ENCODE measurements around the gene LYRM4.

DNA sequence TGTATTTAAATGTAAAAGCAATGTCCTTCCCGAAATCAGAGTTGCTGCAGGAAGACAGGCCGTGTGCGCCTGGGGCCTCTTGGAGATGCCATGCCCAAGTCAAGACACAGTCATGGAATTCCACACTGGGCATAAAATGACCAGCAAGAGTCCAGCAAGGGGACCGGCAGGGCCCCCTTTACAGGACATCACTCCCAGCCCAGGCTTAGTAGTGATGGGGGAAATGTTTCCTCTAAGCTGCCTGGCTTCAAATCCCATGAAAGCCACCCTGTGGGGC, 177.5 kb downstream of the LYRM4 start:
- TF ChIP-seq CAMTA2 (CRISPR knock-in tag; conservative IDR thresholded peaks at IDR 0.05) (no peak), FOXA1 (IDR thresholded peaks at IDR 0.05; ENCODE audit: borderline replicate concordance) (no peak), EGR1 (conservative IDR thresholded peaks at IDR 0.05) (no peak), NCOA1 (IDR thresholded peaks at IDR 0.05; ENCODE audit: low read depth) (no peak), ZNF507 (tag; conservative IDR thresholded peaks at IDR 0.05) (no peak), FOXM1 (IDR thresholded peaks at IDR 0.05; ENCODE audit: low read depth) (no peak), FOXM1 (CRISPR knock-in tag; IDR thresholded peaks at IDR 0.05; ENCODE audit: low read depth) (no peak), ZNF707 (CRISPR knock-in tag; conservative IDR thresholded peaks at IDR 0.05) (no peak), TAF1 (IDR thresholded peaks at IDR 0.05; ENCODE audit: control insufficient read depth, extremely low read depth, insufficient read depth, low read length, severe bottlenecking) (no peak), TEAD1 (CRISPR knock-in tag; IDR thresholded peaks at IDR 0.05) (no peak), HDAC1 (IDR thresholded peaks at IDR 0.05) (no peak), ZFX (CRISPR knock-in tag; IDR thresholded peaks at IDR 0.05) (no peak)

All from K562 (cell line).